ENCODE measurements around the gene ADAM10.

DNA sequence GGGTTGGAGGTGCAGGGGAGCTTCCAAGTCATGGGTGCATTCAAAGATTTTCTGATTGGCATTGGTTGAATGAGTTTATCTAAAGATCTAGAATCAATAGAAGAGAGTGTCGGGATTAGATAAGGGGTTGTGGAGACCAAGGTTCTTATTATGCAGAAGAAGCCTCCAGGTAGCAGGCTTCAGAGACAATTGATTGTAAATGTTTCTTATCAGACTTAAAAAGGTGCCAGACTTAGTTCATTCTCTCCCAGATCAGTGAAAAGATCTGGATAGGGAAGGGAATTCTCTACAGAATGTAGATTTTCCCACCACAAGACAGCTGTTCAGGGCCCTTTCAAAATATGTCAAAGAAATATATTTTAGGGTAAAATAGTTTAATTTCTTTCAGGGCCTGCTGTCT is 188.2 kb downstream of the ADAM10 start:
- TF ChIP-seq EZH2phosphoT487 (IDR thresholded peaks at IDR 0.05; ENCODE audit: borderline replicate concordance, low read depth, low read length) = no peak
- TF ChIP-seq, protein P1, sequence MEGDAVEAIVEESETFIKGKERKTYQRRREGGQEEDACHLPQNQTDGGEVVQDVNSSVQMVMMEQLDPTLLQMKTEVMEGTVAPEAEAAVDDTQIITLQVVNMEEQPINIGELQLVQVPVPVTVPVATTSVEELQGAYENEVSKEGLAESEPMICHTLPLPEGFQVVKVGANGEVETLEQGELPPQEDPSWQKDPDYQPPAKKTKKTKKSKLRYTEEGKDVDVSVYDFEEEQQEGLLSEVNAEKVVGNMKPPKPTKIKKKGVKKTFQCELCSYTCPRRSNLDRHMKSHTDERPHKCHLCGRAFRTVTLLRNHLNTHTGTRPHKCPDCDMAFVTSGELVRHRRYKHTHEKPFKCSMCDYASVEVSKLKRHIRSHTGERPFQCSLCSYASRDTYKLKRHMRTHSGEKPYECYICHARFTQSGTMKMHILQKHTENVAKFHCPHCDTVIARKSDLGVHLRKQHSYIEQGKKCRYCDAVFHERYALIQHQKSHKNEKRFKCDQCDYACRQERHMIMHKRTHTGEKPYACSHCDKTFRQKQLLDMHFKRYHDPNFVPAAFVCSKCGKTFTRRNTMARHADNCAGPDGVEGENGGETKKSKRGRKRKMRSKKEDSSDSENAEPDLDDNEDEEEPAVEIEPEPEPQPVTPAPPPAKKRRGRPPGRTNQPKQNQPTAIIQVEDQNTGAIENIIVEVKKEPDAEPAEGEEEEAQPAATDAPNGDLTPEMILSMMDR (conservative IDR thresholded peaks at IDR 0.05; ENCODE audit: low read length) = no peak
